WERI-Rb-1 (cell line): ENCODE data around the gene TBC1D9B.

Experiments used
- DNase-seq: peaks from one replicate; pipeline ENCODE4 v3.0.0-alpha.2; 2020
- H3K27ac ChIP-seq: fragments of 250-450 bp; sonication (Bioruptor Pico); 2 replicates; pipeline ENCODE4 v1.5.1; 2020; ENCODE audit warnings: mild to moderate bottlenecking, moderate library complexity
- H3K27me3 ChIP-seq: fragments of 250-450 bp; sonication (Bioruptor Pico); 2 replicates; pipeline ENCODE4 v1.5.1; 2021; ENCODE audit warnings: mild to moderate bottlenecking, low read depth, moderate library complexity; ENCODE audit not compliant: insufficient read depth, severe bottlenecking
- H3K36me3 ChIP-seq: fragments of 250-450 bp; sonication (Bioruptor Pico); 2 replicates; pipeline ENCODE4 v1.5.1; 2020; ENCODE audit warnings: mild to moderate bottlenecking, moderate library complexity
- H3K4me3 ChIP-seq: 2 replicates; pipeline ENCODE4 v1.5.1; 2011; ENCODE audit warnings: low read depth, mild to moderate bottlenecking, control low read depth, low read length
- H3K9me3 ChIP-seq: fragments of 250-450 bp; sonication (Bioruptor Pico); 2 replicates; pipeline ENCODE4 v1.5.1; 2021; ENCODE audit warnings: mild to moderate bottlenecking, moderate library complexity; ENCODE audit not compliant: severe bottlenecking
- TF ChIP-seq, protein P1 (sequence below): IDR thresholded peaks from 2 replicates; pipeline ENCODE4 v1.5.1; 2011; ENCODE audit warnings: low read depth, mild to moderate bottlenecking, control low read depth, inconsistent platforms, low read length

Gene TBC1D9B

DNA sequence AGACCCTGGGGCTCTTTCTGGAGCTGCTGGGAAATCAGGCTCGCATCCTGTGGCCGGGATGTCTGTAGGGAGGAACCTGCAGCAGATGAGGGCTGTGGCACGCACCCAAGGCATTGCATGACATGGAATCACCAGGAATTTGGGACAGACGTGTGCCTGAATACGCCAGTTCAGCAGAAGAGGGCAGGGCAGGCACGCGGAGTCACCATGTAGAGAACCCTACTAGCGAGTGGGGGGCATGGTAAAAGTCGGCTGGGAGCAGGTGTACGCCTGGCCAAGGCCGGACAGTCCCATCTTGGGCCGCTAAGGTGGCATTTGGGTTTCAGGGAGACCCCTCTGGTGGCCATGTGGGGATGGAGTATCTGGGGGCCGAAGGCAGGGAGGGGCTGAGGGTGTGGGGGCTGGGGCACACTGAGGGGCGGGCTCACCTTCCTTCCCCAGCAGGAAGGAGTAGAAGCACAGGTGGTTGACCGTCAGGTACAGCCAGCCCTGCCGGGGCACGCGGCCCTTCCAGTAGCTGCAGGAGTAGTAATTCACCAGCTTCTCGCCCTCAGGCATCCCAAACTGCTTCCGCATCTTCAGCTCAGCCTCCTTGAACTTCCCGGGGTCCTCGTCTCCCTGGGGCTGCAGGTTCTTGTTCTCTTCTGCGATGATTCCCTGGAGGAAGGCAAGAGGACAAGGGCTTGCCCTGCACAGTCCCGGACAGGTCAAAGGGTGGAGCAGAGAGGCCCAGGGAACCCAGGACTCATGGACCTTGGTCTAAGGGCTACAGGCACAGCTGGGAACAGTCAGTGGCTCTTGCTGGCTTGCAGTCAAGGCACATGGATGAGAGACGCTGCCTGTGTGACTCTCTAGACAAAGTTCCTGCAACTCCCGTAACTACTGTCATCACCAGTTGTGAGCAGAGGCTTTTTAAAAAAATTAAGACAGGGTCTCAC, 13.5 kb downstream of the TBC1D9B start:
- Histone ChIP-seq H3K4me3 (no peak overlapping the region), H3K9me3 (no peaks in the 10 kb centered on the region), H3K27me3 (no peaks in the 10 kb centered on the region), H3K36me3 (peaks cover 6% of the 10 kb centered on the region), H3K27ac (no peak overlapping the region)
- DNase-seq, result no peak
- TF ChIP-seq, protein P1, sequence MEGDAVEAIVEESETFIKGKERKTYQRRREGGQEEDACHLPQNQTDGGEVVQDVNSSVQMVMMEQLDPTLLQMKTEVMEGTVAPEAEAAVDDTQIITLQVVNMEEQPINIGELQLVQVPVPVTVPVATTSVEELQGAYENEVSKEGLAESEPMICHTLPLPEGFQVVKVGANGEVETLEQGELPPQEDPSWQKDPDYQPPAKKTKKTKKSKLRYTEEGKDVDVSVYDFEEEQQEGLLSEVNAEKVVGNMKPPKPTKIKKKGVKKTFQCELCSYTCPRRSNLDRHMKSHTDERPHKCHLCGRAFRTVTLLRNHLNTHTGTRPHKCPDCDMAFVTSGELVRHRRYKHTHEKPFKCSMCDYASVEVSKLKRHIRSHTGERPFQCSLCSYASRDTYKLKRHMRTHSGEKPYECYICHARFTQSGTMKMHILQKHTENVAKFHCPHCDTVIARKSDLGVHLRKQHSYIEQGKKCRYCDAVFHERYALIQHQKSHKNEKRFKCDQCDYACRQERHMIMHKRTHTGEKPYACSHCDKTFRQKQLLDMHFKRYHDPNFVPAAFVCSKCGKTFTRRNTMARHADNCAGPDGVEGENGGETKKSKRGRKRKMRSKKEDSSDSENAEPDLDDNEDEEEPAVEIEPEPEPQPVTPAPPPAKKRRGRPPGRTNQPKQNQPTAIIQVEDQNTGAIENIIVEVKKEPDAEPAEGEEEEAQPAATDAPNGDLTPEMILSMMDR, result no peak

DNA sequence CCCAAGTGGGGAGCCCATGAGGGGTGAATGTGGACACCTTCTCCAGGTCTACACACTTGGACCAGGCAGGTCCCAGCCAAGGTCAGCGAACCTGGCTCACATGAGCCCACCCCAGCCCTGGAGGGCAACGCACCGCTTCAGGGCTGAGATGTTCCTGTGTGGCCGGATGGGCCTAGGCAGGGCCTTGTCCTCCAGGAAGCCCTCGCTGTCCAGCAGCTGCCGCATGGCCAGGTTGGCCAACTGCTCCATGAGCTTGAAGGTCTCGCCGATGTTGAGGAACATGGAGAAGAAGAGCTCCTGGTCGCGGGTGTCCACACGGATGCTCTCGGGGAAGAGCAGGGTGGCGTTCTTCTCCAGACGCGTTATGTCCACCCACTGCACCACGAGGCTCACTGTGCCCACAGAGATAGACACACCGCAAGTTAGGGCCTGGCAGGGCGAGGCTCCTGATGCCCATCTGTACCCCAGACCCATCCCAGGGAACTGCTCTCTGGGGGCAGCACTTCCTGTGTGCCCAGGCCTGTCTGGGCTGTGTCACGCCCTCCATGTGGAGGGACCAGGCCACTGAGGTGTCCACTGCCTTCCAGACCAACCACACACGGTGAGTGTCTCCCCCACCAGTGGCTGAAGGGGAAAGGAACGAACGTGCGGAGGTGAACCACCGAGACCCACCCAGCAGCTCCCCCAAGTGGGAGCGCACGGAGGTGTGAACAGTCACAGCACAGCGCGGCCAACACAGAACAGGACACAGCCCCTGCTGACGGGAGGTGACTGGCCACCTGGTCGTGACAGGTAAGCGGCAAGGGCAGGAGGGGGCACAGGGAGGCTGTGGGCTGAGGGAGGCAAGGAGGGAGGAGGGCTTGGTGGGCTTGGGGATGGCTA, 14.4 kb downstream of the TBC1D9B start:
- Histone ChIP-seq H3K36me3 (no peaks in the 10 kb centered on the region; the same call in 1 of the 2 replicates), H3K9me3 (no peaks in the 10 kb centered on the region), H3K4me3 (no peak overlapping the region), H3K27me3 (no peaks in the 10 kb centered on the region), H3K27ac (no peak overlapping the region)
- TF ChIP-seq, protein P1, result no peak
- DNase-seq, result no peak

DNA sequence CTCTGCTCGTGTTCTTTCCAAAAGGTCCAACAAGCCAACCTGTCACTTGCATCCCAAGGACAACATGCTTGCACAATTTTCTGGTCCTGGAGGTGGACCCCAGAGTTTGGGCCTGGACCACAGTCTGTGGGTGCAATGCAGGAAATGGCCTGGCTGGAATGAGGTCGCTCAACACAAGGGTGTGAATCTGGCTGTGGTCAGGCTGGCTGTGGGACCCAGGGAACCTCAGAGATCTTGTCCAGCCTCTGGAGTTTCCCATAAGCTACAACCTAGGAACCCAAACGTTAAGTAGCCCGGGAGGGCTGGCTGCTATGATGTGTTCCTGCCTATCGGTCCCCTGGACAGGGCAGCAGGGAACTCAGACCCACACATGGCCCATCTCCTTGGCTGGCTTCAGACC, 15.4 kb downstream of the TBC1D9B start:
- Histone ChIP-seq H3K9me3 (no peaks in the 10 kb centered on the region), H3K36me3 (no peaks in the 10 kb centered on the region; the same call in 1 of the 2 replicates), H3K27ac (no peak overlapping the region), H3K27me3 (no peaks in the 10 kb centered on the region), H3K4me3 (no peak overlapping the region)
- no peak for DNase-seq
- TF ChIP-seq, protein P1, result no peak

DNA sequence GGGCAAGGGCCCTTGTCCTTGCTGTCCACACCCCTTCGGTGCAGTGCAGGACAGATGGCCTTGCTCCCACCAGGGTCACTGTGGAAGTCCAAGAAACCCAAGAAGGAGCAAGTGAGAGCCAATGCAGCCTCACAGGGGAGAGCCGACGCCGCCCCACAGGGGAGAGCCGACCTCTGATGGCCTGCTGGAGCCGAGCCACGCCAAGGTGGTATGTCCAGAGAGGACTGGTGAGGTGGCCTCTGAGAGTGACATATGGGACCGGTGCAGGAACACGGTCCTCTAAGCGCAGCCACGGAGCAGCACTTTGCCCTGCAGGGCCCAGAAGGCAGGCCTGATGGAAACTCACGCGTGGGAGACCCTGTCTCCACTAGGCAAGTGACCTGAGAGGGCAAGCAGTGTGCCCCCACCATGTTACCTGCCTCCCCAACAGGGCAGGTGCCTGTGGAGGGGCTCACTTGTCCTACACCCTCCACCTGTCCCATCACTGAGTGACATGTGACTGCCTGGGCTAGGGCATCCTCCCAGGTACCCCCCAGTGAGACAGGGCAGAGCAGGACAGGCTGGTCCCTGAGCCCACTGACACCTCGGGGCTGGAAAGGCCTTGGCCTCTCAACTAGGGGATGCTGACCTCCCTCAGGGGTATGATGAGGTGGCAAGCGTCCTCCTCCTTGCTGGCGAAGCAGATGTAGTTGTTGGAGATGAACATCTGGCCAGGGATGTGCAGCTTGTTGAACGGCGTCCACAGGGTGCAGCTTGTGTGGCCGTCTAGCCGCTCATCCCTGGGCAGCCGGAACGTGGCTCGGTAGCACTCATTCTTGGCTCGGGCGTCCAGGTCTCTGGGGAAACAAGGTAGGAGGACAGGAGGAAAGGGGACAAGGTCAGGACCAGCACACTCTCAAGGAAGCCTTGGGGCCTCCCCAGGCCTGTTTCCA, 16.7 kb downstream of the TBC1D9B start:
- TF ChIP-seq, protein P1, result no peak
- Histone ChIP-seq H3K27me3 (no peaks in the 10 kb centered on the region), H3K27ac (no peak overlapping the region), H3K9me3 (no peaks in the 10 kb centered on the region), H3K36me3 (no peaks in the 10 kb centered on the region; the same call in 1 of the 2 replicates), H3K4me3 (no peak overlapping the region)
- no peak for DNase-seq

DNA sequence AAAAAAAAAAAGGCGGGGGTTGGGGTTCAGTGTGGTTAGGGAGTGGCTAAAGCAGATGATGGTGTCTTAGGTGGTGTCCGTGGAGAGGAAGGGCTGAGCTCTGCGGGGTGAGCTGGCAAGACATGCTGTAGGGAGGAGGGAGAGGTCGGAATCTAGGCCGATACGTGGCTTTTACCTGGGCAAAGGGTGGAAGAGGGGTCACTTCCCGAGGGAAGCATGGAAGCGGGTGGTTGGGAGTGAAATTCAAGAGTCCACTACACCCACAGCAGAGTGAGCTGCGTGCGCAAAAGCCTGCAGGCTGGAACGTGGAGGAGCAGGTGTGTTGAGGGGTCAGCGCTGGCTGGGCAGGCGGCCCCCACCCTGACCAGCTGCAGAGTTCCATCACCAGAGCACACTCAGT, 17.8 kb downstream of the TBC1D9B start:
- H3K9me3 ChIP-seq, result no peaks in the 10 kb centered on the region
- H3K27me3 ChIP-seq, result no peaks in the 10 kb centered on the region
- peaks cover under 1% of the 10 kb centered on the region for H3K36me3 ChIP-seq
- no peak for DNase-seq
- H3K27ac ChIP-seq, result no peak overlapping the region
- H3K4me3 ChIP-seq, result no peak overlapping the region
- TF ChIP-seq, protein P1, result no peak
